ENCODE results near the gene ZNF710.
"Not testable (repeated sequence)": the region's sequence is repeated elsewhere in the genome, so short reads cannot be mapped to it uniquely, and the experiment has no call there.

Gene ZNF710

GRCh38 chr15:90059208-90059985 is 58.3 kb downstream of the ZNF710 start:
- no peak for DNase-seq (ENCODE audit: low spot score)

DNA sequence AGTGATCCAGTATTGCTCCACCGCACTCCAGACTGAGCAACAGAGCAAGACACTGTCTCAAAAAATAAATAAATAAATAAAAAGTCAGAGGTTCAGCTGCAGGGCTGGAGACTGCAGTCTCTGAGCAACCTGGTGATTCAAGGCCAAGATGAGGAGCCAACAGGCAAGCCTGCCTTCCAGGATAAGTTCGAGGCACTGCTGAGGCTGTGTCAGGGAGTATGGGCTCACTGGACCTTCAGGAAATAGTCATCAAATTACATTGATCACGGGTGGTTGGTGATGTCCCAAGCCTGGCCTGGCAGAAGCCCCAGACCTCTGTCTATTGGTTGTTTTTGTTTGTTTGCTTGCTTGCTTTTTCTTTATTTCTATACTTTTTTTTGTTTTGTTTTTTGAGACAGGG is 59.7 kb downstream of the ZNF710 start:
- no peak for DNase-seq (ENCODE audit: low spot score)

- DNase-seq (ENCODE audit: low spot score) = no peak
Observed at GRCh38 chr15:90062023-90062442, 60.9 kb downstream of the ZNF710 start.

GRCh38 chr15:90062462-90062932 is 61.4 kb downstream of the ZNF710 start:
- DNase-seq (ENCODE audit: low spot score) = no peak

DNA sequence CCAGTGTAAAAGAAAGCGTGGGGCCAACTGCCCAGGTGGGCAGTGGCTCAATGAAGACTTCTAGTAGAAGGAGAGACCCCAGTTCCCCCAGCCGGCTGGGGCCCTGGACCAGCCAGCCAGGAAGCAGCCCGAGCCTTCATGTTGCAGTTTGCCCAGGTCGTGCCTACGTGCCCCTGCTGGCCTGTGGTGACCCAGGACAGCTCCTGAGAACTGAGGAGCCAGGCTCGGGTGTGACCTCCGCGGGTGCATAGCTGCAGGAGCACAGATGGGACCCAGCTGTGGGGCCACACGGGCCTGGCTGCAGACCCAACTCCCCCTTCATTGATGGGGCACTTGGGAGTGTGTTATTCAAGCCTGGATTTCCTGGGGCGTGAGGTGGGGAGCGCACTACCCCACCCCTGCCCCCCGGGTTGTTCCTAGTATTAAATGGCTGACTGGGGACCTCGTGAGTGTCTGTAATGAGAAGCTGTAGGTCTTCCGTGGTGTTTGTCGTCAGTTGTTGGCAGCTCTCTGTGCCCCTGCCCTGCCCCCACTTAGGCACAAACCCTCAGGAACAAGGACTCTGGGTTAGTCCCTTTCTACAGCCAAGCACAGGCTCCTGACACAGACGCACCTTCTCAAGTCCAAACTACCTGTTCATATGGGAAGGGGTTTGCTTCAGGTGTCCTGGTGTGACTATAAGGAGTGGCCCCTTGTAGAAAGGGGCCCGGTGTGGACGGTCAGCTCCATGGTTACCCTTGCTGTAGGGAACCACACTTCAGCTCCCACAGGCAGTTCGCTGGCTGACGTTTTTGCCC is 62.0 kb downstream of the ZNF710 start:
- no peak for DNase-seq (ENCODE audit: low spot score)

GRCh38 chr15:90063770-90064247 is 62.7 kb downstream of the ZNF710 start:
- no peak for DNase-seq (ENCODE audit: low spot score)

- no peak for DNase-seq (ENCODE audit: low spot score)
Observed at GRCh38 chr15:90064911-90065681, 64.0 kb downstream of the ZNF710 start.

DNA sequence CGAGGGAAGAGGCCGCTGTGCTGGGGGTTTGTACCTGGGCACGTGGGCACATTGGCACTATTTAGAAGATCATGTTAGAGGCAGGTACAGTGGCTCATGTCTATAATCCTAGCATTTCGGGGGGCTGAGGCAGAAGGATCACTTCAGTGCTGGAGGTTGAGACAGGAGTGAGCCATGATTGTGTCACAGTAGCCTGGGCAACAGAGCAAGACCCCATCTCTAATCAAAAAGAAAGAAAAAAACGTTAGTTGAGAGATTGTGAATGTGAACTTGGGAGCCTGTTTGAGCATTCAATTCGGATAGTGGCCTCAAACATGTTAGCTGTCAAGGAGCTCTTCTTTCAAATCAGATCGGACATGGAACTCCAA is 64.5 kb downstream of the ZNF710 start:
- no peak for DNase-seq (ENCODE audit: low spot score)

DNA sequence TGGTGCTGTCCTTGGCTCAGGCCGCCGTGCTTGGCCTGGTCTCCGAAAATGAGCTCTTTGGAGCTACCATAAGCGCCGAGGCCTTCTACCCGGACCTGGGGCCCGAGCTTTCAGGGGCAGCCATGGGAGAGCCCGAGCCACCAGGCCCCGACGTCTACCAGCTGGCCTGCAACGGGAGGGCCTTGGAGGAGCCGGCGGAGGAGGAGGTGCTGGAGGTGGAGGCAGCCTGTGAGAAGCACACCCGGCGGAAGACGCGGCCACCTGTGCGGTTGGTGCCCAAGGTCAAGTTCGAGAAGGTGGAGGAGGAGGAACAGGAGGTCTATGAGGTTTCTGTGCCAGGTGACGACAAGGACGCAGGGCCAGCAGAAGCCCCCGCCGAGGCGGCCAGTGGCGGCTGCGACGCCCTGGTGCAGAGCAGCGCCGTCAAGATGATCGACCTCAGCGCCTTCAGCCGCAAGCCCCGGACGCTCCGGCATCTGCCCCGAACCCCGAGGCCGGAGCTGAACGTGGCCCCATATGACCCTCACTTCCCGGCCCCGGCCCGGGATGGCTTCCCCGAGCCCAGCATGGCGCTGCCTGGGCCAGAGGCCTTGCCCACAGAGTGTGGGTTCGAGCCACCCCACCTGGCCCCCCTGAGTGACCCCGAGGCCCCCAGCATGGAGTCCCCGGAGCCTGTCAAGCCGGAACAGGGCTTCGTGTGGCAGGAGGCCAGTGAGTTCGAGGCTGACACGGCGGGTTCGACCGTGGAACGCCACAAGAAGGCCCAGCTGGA is 66.2 kb downstream of the ZNF710 start:
- no peak for DNase-seq (ENCODE audit: low spot score)

DNA sequence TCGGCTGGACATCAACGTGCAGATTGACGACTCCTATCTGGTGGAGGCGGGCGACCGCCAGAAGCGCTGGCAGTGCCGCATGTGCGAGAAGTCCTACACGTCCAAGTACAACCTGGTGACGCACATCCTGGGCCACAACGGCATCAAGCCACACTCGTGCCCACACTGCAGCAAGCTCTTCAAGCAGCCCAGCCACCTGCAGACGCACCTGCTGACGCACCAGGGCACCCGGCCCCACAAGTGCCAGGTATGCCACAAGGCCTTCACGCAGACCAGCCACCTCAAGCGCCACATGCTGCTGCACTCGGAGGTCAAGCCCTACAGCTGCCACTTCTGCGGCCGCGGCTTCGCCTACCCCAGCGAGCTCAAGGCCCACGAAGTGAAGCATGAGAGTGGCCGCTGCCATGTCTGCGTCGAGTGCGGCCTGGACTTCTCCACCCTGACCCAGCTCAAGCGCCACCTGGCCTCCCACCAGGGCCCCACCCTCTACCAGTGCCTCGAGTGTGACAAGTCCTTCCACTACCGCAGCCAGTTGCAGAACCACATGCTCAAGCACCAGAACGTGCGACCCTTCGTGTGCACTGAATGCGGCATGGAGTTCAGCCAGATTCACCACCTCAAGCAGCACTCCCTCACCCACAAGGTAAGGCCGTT is 67.0 kb downstream of the ZNF710 start:
- DNase-seq (ENCODE audit: low spot score) = no peak

DNA sequence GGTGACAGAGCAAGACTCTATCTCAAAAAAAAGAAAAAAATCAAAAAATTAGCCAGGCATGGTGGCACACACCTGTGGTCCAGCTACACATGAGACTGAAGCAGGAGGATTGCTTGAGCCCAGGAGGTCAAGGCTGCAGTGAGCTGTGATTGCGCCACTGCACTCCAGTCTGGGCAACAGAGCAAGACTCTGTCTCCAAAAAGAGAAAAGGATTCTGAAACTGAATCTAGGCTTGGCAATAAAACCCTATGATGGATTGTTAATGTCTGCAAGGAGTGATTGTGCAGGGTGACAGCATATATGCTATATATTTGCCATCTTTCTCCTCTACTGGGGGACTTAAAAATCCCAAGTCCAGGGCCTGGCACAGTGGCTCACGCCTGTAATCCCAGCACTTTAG is 69.5 kb downstream of the ZNF710 start:
- DNase-seq (ENCODE audit: low spot score) = not testable (repeated sequence)

GRCh38 chr15:90071220-90071807 is 70.2 kb downstream of the ZNF710 start:
- DNase-seq (ENCODE audit: low spot score) = peak; percentile 74

GRCh38 chr15:90072978-90073640 is 72.0 kb downstream of the ZNF710 start:
- DNase-seq (ENCODE audit: low spot score) = no peak

DNA sequence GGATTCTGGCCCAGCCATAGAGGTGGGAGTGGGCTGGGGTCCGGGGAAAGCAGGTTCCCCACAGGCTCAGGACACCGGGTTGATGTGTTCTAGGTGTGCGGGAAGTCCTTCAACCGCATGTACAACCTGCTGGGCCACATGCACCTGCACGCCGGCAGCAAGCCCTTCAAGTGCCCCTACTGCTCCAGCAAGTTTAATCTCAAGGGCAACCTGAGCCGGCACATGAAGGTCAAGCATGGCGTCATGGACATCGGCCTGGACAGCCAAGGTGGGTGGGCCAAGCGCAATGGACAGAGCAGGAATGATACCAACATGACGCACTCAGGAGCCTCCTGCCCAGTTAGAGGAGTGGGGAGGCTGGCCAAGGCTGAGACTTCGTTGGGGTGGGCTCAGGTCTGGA is 72.9 kb downstream of the ZNF710 start:
- no peak for DNase-seq (ENCODE audit: low spot score)

DNA sequence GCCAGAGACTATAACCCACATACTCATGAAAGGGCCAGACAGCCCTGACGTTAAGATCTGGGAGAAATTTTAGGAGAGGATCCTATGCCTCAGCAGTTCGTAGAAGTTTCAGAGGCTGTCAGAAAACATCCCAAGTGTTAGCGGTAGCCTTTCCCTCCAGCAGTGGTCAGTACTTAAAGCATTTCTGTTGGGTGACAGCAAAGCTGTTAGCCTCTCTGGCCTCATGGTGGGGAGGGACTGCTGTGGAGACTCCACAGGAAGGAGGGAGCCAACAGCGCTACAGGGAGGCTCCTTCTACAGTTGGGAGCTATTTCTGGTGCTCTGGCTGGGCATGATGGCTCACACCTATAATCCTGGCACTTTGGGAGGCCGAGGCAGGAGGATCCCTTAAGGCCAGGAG is 73.8 kb downstream of the ZNF710 start:
- no peak for DNase-seq (ENCODE audit: low spot score)

- DNase-seq (ENCODE audit: low spot score) = no peak
Observed at GRCh38 chr15:90075420-90076289, 74.5 kb downstream of the ZNF710 start.

GRCh38 chr15:90076716-90077115 is 75.6 kb downstream of the ZNF710 start:
- no peak for DNase-seq (ENCODE audit: low spot score)

DNA sequence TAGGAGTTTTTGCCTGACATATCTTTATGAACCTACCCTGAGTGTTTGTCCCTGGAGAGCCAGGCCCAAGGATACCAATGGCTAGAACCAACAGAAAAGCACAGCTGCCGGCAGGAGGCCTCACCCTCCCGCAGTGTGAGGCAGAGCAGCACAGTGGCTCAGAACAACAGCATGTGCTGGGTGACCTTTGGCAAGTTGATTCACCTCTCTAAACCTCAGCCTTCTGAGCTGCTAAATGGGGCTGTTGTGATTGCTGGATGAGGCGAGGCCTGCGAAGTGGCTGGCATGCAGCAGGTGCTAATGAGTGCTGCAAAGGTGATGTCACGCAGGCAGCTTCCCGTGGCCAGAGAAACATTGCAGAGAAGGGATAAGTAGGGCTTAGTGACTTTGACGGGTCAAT is 77.8 kb downstream of the ZNF710 start:
- DNase-seq (ENCODE audit: low spot score) = no peak
